ENCODE measurements around the gene JARID2. TPM values are rescaled to one million over a fixed set of nuclear protein-coding genes. Genes with fewer than 3 reads are reported as not detected.

Gene JARID2
- total RNA-seq, 2 experiments from 2014 or later: 33.0 to 33.2 TPM

GRCh38 chr6:15485936-15486335 lies 240.1 kb downstream of the JARID2 start:
- Mint-ChIP-seq H3K4me3 (no peak overlapping the region), H3K9me3 (ENCODE audit: insufficient read depth) (no peaks in the 10 kb centered on the region), H3K27me3 (ENCODE audit: low read depth) (no peaks in the 10 kb centered on the region), H3K36me3 (ENCODE audit: low read depth) (peaks cover 32% of the 10 kb centered on the region), H3K4me1 (ENCODE audit: low read depth) (peaks cover 35% of the 10 kb centered on the region), H3K27ac (no peak overlapping the region)
- DNase-seq (no peak), ATAC-seq (no peak)
- CTCF ChIA-PET: interaction anchor here (1.0 to 1.6 kb wide), 2 partner anchors 12 to 47 kb away, joined by 3 read pairs; no protein-coding TSS in a partner anchor
- POLR2A ChIA-PET: no interaction called here

GRCh38 chr6:15487262-15487661 lies 241.4 kb downstream of the JARID2 start:
- H3K27me3 Mint-ChIP-seq (ENCODE audit: low read depth): no peaks in the 10 kb centered on the region
- no peaks in the 10 kb centered on the region for H3K9me3 Mint-ChIP-seq (ENCODE audit: insufficient read depth)
- no peak for ATAC-seq
- no peak overlapping the region for H3K4me3 Mint-ChIP-seq
- DNase-seq: no peak
- H3K4me1 Mint-ChIP-seq (ENCODE audit: low read depth): peaks cover 35% of the 10 kb centered on the region
- peak overlapping the region; percentile 35 for H3K27ac Mint-ChIP-seq
- H3K36me3 Mint-ChIP-seq (ENCODE audit: low read depth): peaks cover 27% of the 10 kb centered on the region
- ChIA-PET CTCF (no interaction called here), POLR2A (no interaction called here)

GRCh38 chr6:15489261-15489962 lies 243.5 kb downstream of the JARID2 start:
- Mint-ChIP-seq H3K27me3 (ENCODE audit: low read depth) (no peaks in the 10 kb centered on the region), H3K9me3 (ENCODE audit: insufficient read depth) (no peaks in the 10 kb centered on the region), H3K4me3 (no peak overlapping the region), H3K36me3 (ENCODE audit: low read depth) (peaks cover 34% of the 10 kb centered on the region), H3K27ac (peak overlapping the region; percentile 63), H3K4me1 (ENCODE audit: low read depth) (peaks cover 39% of the 10 kb centered on the region)
- CTCF ChIA-PET: no interaction called here
- POLR2A ChIA-PET: interaction anchor here (0.6 kb wide), 1 partner anchor 118 kb away, joined by 3 read pairs; no protein-coding TSS in a partner anchor
- DNase-seq: no peak
- ATAC-seq: no peak

- H3K27ac Mint-ChIP-seq: peak overlapping the region; percentile 63
- peaks cover 35% of the 10 kb centered on the region for H3K36me3 Mint-ChIP-seq (ENCODE audit: low read depth)
- H3K4me1 Mint-ChIP-seq (ENCODE audit: low read depth): peaks cover 39% of the 10 kb centered on the region
- no peaks in the 10 kb centered on the region for H3K9me3 Mint-ChIP-seq (ENCODE audit: insufficient read depth)
- no peak for ATAC-seq
- H3K4me3 Mint-ChIP-seq: no peak overlapping the region
- CTCF ChIA-PET: interaction anchor here (0.8 to 1.2 kb wide), 8 partner anchors 8 to 341 kb away, joined by 3 to 5 read pairs (median 3); no protein-coding TSS in a partner anchor
- H3K27me3 Mint-ChIP-seq (ENCODE audit: low read depth): no peaks in the 10 kb centered on the region
- DNase-seq: no peak
- POLR2A ChIA-PET: interaction anchor here (0.6 kb wide), 2 partner anchors 20 to 117 kb away, joined by 3 read pairs; no protein-coding TSS in a partner anchor
These were observed 244.6 kb downstream of the JARID2 start for GRCh38 chr6:15490242-15491100.

- Mint-ChIP-seq H3K4me3 (peak overlapping the region; percentile 5), H3K27me3 (ENCODE audit: low read depth) (no peaks in the 10 kb centered on the region), H3K9me3 (ENCODE audit: insufficient read depth) (no peaks in the 10 kb centered on the region), H3K36me3 (ENCODE audit: low read depth) (peaks cover 43% of the 10 kb centered on the region), H3K27ac (peak overlapping the region; percentile 74), H3K4me1 (ENCODE audit: low read depth) (peaks cover 39% of the 10 kb centered on the region)
- ATAC-seq: peak; percentile 74
- CTCF ChIA-PET: interaction anchor here (0.8 to 1.2 kb wide), 6 partner anchors 9 to 242 kb away, joined by 3 to 5 read pairs (median 3); no protein-coding TSS in a partner anchor
- peak; percentile 83 for DNase-seq
- POLR2A ChIA-PET: interaction anchor here (0.6 kb wide), 1 partner anchor 21 kb away, joined by 3 read pairs; no protein-coding TSS in a partner anchor
These were observed 245.6 kb downstream of the JARID2 start for GRCh38 chr6:15491255-15491985.

- Mint-ChIP-seq H3K27me3 (ENCODE audit: low read depth) (no peaks in the 10 kb centered on the region), H3K4me1 (ENCODE audit: low read depth) (peaks cover 39% of the 10 kb centered on the region), H3K4me3 (peak overlapping the region; percentile 6), H3K27ac (peak overlapping the region; percentile 74), H3K9me3 (ENCODE audit: insufficient read depth) (no peaks in the 10 kb centered on the region), H3K36me3 (ENCODE audit: low read depth) (peaks cover 41% of the 10 kb centered on the region)
- ChIA-PET POLR2A (no interaction called here), CTCF (interaction anchor here (0.7 to 1.5 kb wide), 2 partner anchors 101 to 131 kb away, joined by 3 to 4 read pairs; no protein-coding TSS in a partner anchor)
- DNase-seq (no peak), ATAC-seq (peak; percentile 23)
These were observed 246.1 kb downstream of the JARID2 start for GRCh38 chr6:15491986-15492269.

GRCh38 chr6:15493437-15494168 lies 247.7 kb downstream of the JARID2 start:
- POLR2A ChIA-PET: no interaction called here
- no peak for DNase-seq

GRCh38 chr6:15495375-15495901 lies 249.6 kb downstream of the JARID2 start:
- Mint-ChIP-seq H3K4me3 (no peak overlapping the region), H3K27me3 (ENCODE audit: low read depth) (no peaks in the 10 kb centered on the region), H3K27ac (no peak overlapping the region), H3K9me3 (ENCODE audit: insufficient read depth) (no peaks in the 10 kb centered on the region), H3K4me1 (ENCODE audit: low read depth) (peaks cover 24% of the 10 kb centered on the region), H3K36me3 (ENCODE audit: low read depth) (peaks cover 30% of the 10 kb centered on the region)
- DNase-seq (no peak), ATAC-seq (no peak)
- CTCF ChIA-PET: no interaction called here
- POLR2A ChIA-PET: no interaction called here

More at GRCh38 chr6:15493437-15494168, 247.7 kb downstream of the JARID2 start:
- no peak overlapping the region for H3K27ac Mint-ChIP-seq
- no peak overlapping the region for H3K4me3 Mint-ChIP-seq
- H3K9me3 Mint-ChIP-seq (ENCODE audit: insufficient read depth): no peaks in the 10 kb centered on the region
- peaks cover 33% of the 10 kb centered on the region for H3K36me3 Mint-ChIP-seq (ENCODE audit: low read depth)
- CTCF ChIA-PET: interaction anchor here (1.5 kb wide), 1 partner anchor 130 kb away, joined by 4 read pairs; no protein-coding TSS in a partner anchor
- H3K4me1 Mint-ChIP-seq (ENCODE audit: low read depth): peaks cover 39% of the 10 kb centered on the region
- H3K27me3 Mint-ChIP-seq (ENCODE audit: low read depth): no peaks in the 10 kb centered on the region
- no peak for ATAC-seq

GRCh38 chr6:15496345-15497131 lies 250.7 kb downstream of the JARID2 start:
- POLR2A ChIA-PET: no interaction called here
- peaks cover 34% of the 10 kb centered on the region for H3K36me3 Mint-ChIP-seq (ENCODE audit: low read depth)
- no peaks in the 10 kb centered on the region for H3K9me3 Mint-ChIP-seq (ENCODE audit: insufficient read depth)
- no peak for DNase-seq
- peak overlapping the region; percentile 25 for H3K27ac Mint-ChIP-seq
- CTCF ChIA-PET: no interaction called here
- no peaks in the 10 kb centered on the region for H3K27me3 Mint-ChIP-seq (ENCODE audit: low read depth)
- ATAC-seq: no peak
- H3K4me3 Mint-ChIP-seq: no peak overlapping the region
- H3K4me1 Mint-ChIP-seq (ENCODE audit: low read depth): peaks cover 14% of the 10 kb centered on the region

GRCh38 chr6:15498640-15499039 lies 252.8 kb downstream of the JARID2 start:
- Mint-ChIP-seq H3K27ac (peak overlapping the region; percentile 10), H3K9me3 (ENCODE audit: insufficient read depth) (no peaks in the 10 kb centered on the region), H3K27me3 (ENCODE audit: low read depth) (no peaks in the 10 kb centered on the region), H3K4me3 (no peak overlapping the region), H3K36me3 (ENCODE audit: low read depth) (peaks cover 29% of the 10 kb centered on the region), H3K4me1 (ENCODE audit: low read depth) (no peaks in the 10 kb centered on the region)
- no peak for DNase-seq
- POLR2A ChIA-PET: no interaction called here
- no peak for ATAC-seq
- CTCF ChIA-PET: no interaction called here
